HG02763 (cell line): ENCODE measurements around the gene SLC4A4.

ENCODE experiments used
- ATAC-seq: cut with Tn5 transposase; IDR thresholded peaks from one replicate; pipeline ENCODE4 v1.9.1; 2021; ENCODE audit warnings: mild to moderate bottlenecking, moderate library complexity; ENCODE audit not compliant: unreplicated experiment

The SLC4A4 gene

GRCh38 chr4:71466775-71467174 lies 128.0 kb downstream of the SLC4A4 start:
- no peak for ATAC-seq

- ATAC-seq: no peak
Measured at GRCh38 chr4:71468116-71468710, 129.4 kb downstream of the SLC4A4 start.

GRCh38 chr4:71469541-71469940 lies 130.7 kb downstream of the SLC4A4 start:
- no peak for ATAC-seq

- ATAC-seq: no peak
Measured at GRCh38 chr4:71470524-71470923, 131.7 kb downstream of the SLC4A4 start.

GRCh38 chr4:71472946-71473345 lies 134.1 kb downstream of the SLC4A4 start:
- ATAC-seq: no peak

GRCh38 chr4:71473541-71474240 lies 134.9 kb downstream of the SLC4A4 start:
- ATAC-seq: no peak

GRCh38 chr4:71474731-71475130 lies 135.9 kb downstream of the SLC4A4 start:
- no peak for ATAC-seq

- ATAC-seq: no peak
Measured at GRCh38 chr4:71476240-71476639, 137.4 kb downstream of the SLC4A4 start.

GRCh38 chr4:71486550-71487343 lies 147.9 kb downstream of the SLC4A4 start:
- no peak for ATAC-seq

GRCh38 chr4:71487344-71487920 lies 148.6 kb downstream of the SLC4A4 start:
- no peak for ATAC-seq

- ATAC-seq: no peak
Measured at GRCh38 chr4:71494539-71494938, 155.7 kb downstream of the SLC4A4 start.

GRCh38 chr4:71495454-71495853 lies 156.6 kb downstream of the SLC4A4 start:
- no peak for ATAC-seq

GRCh38 chr4:71497078-71497477 lies 158.3 kb downstream of the SLC4A4 start:
- ATAC-seq: no peak

GRCh38 chr4:71498002-71498401 lies 159.2 kb downstream of the SLC4A4 start:
- no peak for ATAC-seq

GRCh38 chr4:71498625-71499024 lies 159.8 kb downstream of the SLC4A4 start:
- no peak for ATAC-seq

GRCh38 chr4:71501992-71502391 lies 163.2 kb downstream of the SLC4A4 start:
- no peak for ATAC-seq

GRCh38 chr4:71518283-71518989 lies 179.6 kb downstream of the SLC4A4 start:
- no peak for ATAC-seq

- ATAC-seq: no peak
Measured at GRCh38 chr4:71520308-71520707, 181.5 kb downstream of the SLC4A4 start.

- ATAC-seq: no peak
Measured at GRCh38 chr4:71520850-71521249, 182.0 kb downstream of the SLC4A4 start.

- no peak for ATAC-seq
Measured at GRCh38 chr4:71524756-71525155, 185.9 kb downstream of the SLC4A4 start.
